MM.1S (cell line): ENCODE data around the gene SPATA45.

Source experiments
- DNase-seq: peaks from one replicate; pipeline ENCODE4 v3.0.0-alpha.2; 2015
- H2AFZ ChIP-seq: fragments of 300-600 bp; sonication (generic); 2 replicates; pipeline ENCODE4 v1.6.0; 2016; ENCODE audit warnings: antibody characterized with exemption, low read length
- H3F3A ChIP-seq: fragments of 300-600 bp; sonication (generic); 2 replicates; pipeline ENCODE4 v1.6.1; 2016; ENCODE audit warnings: mild to moderate bottlenecking, antibody characterized with exemption, low read length, moderate library complexity, mixed read lengths; ENCODE audit not compliant: insufficient read depth
- H3K27ac ChIP-seq: fragments of 300-600 bp; sonication (generic); 2 replicates; pipeline ENCODE4 v1.5.1; 2016; ENCODE audit warnings: mild to moderate bottlenecking, low read length
- H3K27me3 ChIP-seq: fragments of 300-600 bp; sonication (generic); replicated peaks from 2 replicates; pipeline ENCODE4 v1.6.0; 2016; ENCODE audit warnings: low read length; ENCODE audit not compliant: insufficient read depth
- H3K36me3 ChIP-seq: fragments of 300-600 bp; sonication (generic); replicated peaks from 2 replicates; pipeline ENCODE4 v1.6.1; 2016; ENCODE audit warnings: mild to moderate bottlenecking, low read length, mixed read lengths; ENCODE audit not compliant: insufficient read depth
- H3K4me1 ChIP-seq: fragments of 300-600 bp; sonication (generic); 2 replicates; pipeline ENCODE4 v1.6.1; 2016; ENCODE audit warnings: low read length, mixed read lengths
- H3K4me2 ChIP-seq: fragments of 300-600 bp; sonication (generic); 2 replicates; pipeline ENCODE4 v1.6.0; 2016; ENCODE audit warnings: low read depth, low read length
- H3K4me3 ChIP-seq: fragments of 300-600 bp; sonication (generic); 2 replicates; pipeline ENCODE4 v1.5.1; 2016; ENCODE audit warnings: low read length, mixed read lengths
- H3K79me2 ChIP-seq: fragments of 300-600 bp; sonication (generic); 2 replicates; pipeline ENCODE4 v1.6.1; 2016; ENCODE audit warnings: mixed run types, low read length, mixed read lengths
- H3K9ac ChIP-seq: fragments of 300-600 bp; sonication (generic); 2 replicates; pipeline ENCODE4 v1.6.1; 2016; ENCODE audit warnings: low read length, mixed read lengths
- H3K9me2 ChIP-seq: fragments of 300-600 bp; sonication (generic); replicated peaks from 2 replicates; pipeline ENCODE4 v1.6.1; 2016; ENCODE audit warnings: mild to moderate bottlenecking, low read length, mixed read lengths; ENCODE audit not compliant: insufficient read depth
- H3K9me3 ChIP-seq: fragments of 300-600 bp; sonication (generic); replicated peaks from 2 replicates; pipeline ENCODE4 v1.6.1; 2016; ENCODE audit warnings: mild to moderate bottlenecking, low read length, mixed read lengths; ENCODE audit not compliant: insufficient read depth
- H4K20me1 ChIP-seq: fragments of 300-600 bp; sonication (generic); 2 replicates; pipeline ENCODE4 v1.6.1; 2016; ENCODE audit warnings: mild to moderate bottlenecking, low read length, moderate library complexity, mixed read lengths; ENCODE audit not compliant: insufficient read depth
- EZH2 ChIP-seq: fragments of 300-600 bp; sonication (generic); optimal IDR thresholded peaks from 2 replicates; pipeline ENCODE3; 2017; ENCODE audit warnings: low read depth, mild to moderate bottlenecking, antibody characterized with exemption, low read length, mixed read lengths
- EZH2phosphoT487 ChIP-seq: fragments of 300-600 bp; sonication (generic); IDR thresholded peaks from 2 replicates; pipeline ENCODE4 v1.6.1; 2018; ENCODE audit warnings: antibody characterized with exemption, low read length
- TF ChIP-seq, protein P1 (sequence below): fragments of 300-600 bp; sonication (generic); IDR thresholded peaks from 2 replicates; pipeline ENCODE4 v1.5.1; 2016; ENCODE audit warnings: antibody characterized with exemption, low read length, mixed read lengths

The SPATA45 gene

DNA sequence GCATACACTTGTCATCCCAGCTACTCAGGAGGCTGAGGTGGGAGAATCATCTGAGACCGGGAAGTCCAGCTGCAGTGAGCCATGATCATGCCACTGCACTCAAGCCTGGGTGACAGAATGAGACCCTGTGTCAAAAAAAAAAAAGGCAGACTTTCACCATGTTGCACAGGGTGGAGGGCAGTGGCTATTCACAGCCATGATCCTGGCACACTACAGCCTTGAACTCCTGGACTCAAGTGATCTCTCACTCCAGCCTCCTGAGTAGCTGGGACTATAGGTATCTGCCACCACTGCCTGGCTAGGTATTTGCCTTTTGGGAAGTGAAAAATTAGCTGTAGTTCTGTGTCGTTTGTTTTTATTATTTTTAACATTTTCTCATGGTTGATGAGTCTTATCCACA is 19.1 kb downstream of the SPATA45 start:
- TF ChIP-seq, protein P1, sequence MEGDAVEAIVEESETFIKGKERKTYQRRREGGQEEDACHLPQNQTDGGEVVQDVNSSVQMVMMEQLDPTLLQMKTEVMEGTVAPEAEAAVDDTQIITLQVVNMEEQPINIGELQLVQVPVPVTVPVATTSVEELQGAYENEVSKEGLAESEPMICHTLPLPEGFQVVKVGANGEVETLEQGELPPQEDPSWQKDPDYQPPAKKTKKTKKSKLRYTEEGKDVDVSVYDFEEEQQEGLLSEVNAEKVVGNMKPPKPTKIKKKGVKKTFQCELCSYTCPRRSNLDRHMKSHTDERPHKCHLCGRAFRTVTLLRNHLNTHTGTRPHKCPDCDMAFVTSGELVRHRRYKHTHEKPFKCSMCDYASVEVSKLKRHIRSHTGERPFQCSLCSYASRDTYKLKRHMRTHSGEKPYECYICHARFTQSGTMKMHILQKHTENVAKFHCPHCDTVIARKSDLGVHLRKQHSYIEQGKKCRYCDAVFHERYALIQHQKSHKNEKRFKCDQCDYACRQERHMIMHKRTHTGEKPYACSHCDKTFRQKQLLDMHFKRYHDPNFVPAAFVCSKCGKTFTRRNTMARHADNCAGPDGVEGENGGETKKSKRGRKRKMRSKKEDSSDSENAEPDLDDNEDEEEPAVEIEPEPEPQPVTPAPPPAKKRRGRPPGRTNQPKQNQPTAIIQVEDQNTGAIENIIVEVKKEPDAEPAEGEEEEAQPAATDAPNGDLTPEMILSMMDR, result no peak
- TF ChIP-seq EZH2, result no peak
- TF ChIP-seq EZH2phosphoT487, result no peak

DNA sequence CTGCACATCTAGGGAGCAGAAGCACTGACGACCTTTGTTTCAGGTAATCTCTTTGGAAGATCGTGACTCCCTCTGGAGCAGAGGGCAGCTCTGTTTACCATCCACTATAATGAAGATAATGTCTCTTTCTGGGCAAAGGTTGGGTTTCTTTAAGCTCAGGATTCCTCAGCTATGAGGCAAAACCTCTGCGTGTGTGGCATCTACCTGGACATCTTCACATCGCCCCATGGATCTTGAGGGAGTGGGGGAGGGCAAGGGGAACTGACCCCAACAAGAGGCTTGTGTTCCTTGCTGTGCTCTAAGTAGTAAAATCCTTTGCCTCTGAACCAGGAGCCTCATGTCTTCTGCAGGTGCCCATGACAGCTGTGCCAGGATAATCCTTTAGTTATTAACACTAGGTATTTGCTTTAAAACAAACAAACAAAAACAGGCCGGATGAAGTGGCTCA is 19.6 kb downstream of the SPATA45 start:
- Histone ChIP-seq H3K4me1 (no peaks in the 10 kb centered on the region), H3K9ac (no peak overlapping the region), H3K27me3 (no peaks in the 10 kb centered on the region), H3K4me2 (no peak overlapping the region), H4K20me1 (no peaks in the 10 kb centered on the region), H3K9me2 (no peaks in the 10 kb centered on the region), H3K36me3 (no peaks in the 10 kb centered on the region), H3K9me3 (no peaks in the 10 kb centered on the region), H3K4me3 (no peak overlapping the region), H2AFZ (no peak overlapping the region), H3K27ac (no peak overlapping the region), H3F3A (no peaks in the 10 kb centered on the region), H3K79me2 (no peaks in the 10 kb centered on the region)
- no peak for DNase-seq
- no peak for TF ChIP-seq EZH2
- TF ChIP-seq, protein P1, result no peak
- no peak for TF ChIP-seq EZH2phosphoT487

More for the DNA sequence above, 19.1 kb downstream of the SPATA45 start:
- Histone ChIP-seq H3K27me3 (no peaks in the 10 kb centered on the region), H3K9me2 (no peaks in the 10 kb centered on the region), H3K79me2 (no peaks in the 10 kb centered on the region), H3K36me3 (no peaks in the 10 kb centered on the region), H3K27ac (no peak overlapping the region), H3K9ac (no peak overlapping the region), H3K4me2 (no peak overlapping the region), H3F3A (no peaks in the 10 kb centered on the region), H3K9me3 (no peaks in the 10 kb centered on the region), H3K4me1 (no peaks in the 10 kb centered on the region), H4K20me1 (no peaks in the 10 kb centered on the region), H3K4me3 (no peak overlapping the region), H2AFZ (no peak overlapping the region)
- no peak for DNase-seq

DNA sequence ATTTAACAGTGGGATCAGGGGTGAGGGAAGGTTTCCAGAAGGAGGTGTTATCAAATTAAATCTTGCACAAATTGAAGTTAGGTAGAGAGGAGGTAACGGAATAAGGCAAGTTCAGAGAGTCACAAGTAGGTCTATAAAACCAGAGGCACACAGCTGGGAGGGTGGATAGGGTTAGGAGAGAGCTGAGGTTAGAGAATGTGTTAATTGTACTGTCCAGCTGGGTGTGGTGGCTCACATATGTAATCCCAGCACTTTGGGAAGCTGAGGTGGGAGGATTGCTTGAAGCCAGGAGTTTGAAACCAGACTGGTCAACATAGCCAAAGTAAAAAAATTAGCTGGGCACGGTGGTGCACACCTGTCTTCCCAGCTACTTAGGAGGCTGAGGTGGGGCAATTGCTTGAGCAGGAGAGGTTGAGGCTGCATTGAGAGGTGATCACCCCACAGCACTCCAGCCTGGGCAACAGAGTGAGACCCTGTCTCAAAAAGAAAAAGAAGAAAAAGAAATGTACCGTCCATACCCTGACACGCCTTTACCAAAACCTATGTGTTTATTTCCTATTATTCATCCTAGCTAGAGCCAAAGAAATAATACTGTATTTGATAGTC is 20.2 kb downstream of the SPATA45 start:
- Histone ChIP-seq H4K20me1 (no peaks in the 10 kb centered on the region), H3K9me2 (no peaks in the 10 kb centered on the region), H3K79me2 (no peaks in the 10 kb centered on the region), H3K9me3 (no peaks in the 10 kb centered on the region), H3K36me3 (no peaks in the 10 kb centered on the region), H3K9ac (no peak overlapping the region), H3K27ac (no peak overlapping the region), H3K4me3 (no peak overlapping the region), H3K4me2 (no peak overlapping the region), H3K4me1 (no peaks in the 10 kb centered on the region), H3F3A (no peaks in the 10 kb centered on the region), H2AFZ (no peak overlapping the region), H3K27me3 (no peaks in the 10 kb centered on the region)
- no peak for DNase-seq
- TF ChIP-seq EZH2phosphoT487 (no peak), EZH2 (no peak)
- TF ChIP-seq, protein P1, result no peak
